Neural cell (in vitro differentiated cells): ENCODE results near the gene PTTG1IP.

Experiments
- CTCF ChIP-seq: fragments of 450-650 bp; IDR thresholded peaks from 2 replicates; pipeline ENCODE4 v1.5.1; 2014; ENCODE audit warnings: antibody characterized with exemption, mild to moderate bottlenecking, moderate library complexity; ENCODE audit not compliant: poor library complexity, severe bottlenecking
- EZH2 ChIP-seq: fragments of 200-600, 300-800 bp; shearing (Covaris generic), sonication (generic); IDR thresholded peaks from 2 replicates; pipeline ENCODE4 v1.6.1; 2014; ENCODE audit warnings: antibody characterized with exemption, low read length, borderline replicate concordance, mild to moderate bottlenecking; ENCODE audit not compliant: insufficient read depth, poor library complexity, severe bottlenecking
- POLR2AphosphoS5 ChIP-seq: IDR thresholded peaks from 2 replicates; pipeline ENCODE4 v1.6.1; 2012
- RAD21 ChIP-seq: fragments of 450-650 bp; conservative IDR thresholded peaks from 2 replicates; pipeline ENCODE4 v1.6.1; 2014; ENCODE audit warnings: antibody characterized with exemption, mild to moderate bottlenecking, moderate library complexity

- TF ChIP-seq POLR2AphosphoS5 (no peak), CTCF (no peak), RAD21 (no peak), EZH2 (no peak)
Measured at GRCh38 chr21:44919111-44919912, 45.8 kb upstream of the PTTG1IP start.
